ENCODE results near the gene RAG1. TPM values are rescaled to one million over a fixed set of nuclear protein-coding genes. Genes with fewer than 3 reads are reported as not detected.

The RAG1 gene
- total and polyA plus RNA-seq, 2 donors (not counting 1 experiment from before 2014, with no cell fraction given) = 0.06 to 0.37 TPM

- no peak overlapping the region for H3K4me2 ChIP-seq (replicated peaks; ENCODE audit: low read depth, low read length, poor library complexity, severe bottlenecking)
- no peak overlapping the region for H3K9ac ChIP-seq (ENCODE audit: low read length)
- H3K79me2 ChIP-seq (ENCODE audit: control insufficient read depth, insufficient read depth, low read length) = no peaks in the 10 kb centered on the region
- H4K20me1 ChIP-seq (ENCODE audit: control insufficient read depth, insufficient read depth, low read length, poor library complexity, severe bottlenecking) = no peaks in the 10 kb centered on the region
- Mint-ChIP-seq H3K4me1 (no peaks in the 10 kb centered on the region), H3K4me3 (no peak overlapping the region), H3K27me3 (peaks cover 31% of the 10 kb centered on the region), H3K9me3 (ENCODE audit: insufficient read depth) (no peaks in the 10 kb centered on the region), H3K27ac (no peak overlapping the region)
- ATAC-seq (ENCODE audit: low read depth) = no peak
- H3K4me3 ChIP-seq (ENCODE audit: control extremely low read depth in 1 of 5, extremely low read depth in 1 of 5, insufficient read depth in 1 of 5, low read depth in 2 of 5, low read length in 4 of 5) = no peak overlapping the region
- CTCF ChIA-PET = no interaction called here
- TF ChIP-seq, protein P1, sequence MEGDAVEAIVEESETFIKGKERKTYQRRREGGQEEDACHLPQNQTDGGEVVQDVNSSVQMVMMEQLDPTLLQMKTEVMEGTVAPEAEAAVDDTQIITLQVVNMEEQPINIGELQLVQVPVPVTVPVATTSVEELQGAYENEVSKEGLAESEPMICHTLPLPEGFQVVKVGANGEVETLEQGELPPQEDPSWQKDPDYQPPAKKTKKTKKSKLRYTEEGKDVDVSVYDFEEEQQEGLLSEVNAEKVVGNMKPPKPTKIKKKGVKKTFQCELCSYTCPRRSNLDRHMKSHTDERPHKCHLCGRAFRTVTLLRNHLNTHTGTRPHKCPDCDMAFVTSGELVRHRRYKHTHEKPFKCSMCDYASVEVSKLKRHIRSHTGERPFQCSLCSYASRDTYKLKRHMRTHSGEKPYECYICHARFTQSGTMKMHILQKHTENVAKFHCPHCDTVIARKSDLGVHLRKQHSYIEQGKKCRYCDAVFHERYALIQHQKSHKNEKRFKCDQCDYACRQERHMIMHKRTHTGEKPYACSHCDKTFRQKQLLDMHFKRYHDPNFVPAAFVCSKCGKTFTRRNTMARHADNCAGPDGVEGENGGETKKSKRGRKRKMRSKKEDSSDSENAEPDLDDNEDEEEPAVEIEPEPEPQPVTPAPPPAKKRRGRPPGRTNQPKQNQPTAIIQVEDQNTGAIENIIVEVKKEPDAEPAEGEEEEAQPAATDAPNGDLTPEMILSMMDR (IDR thresholded peaks at IDR 0.05) = no peak
- TF ChIP-seq EZH2 (IDR thresholded peaks at IDR 0.05; ENCODE audit: borderline replicate concordance, insufficient read depth, low read depth, low read length, poor library complexity, severe bottlenecking) = no peak
- no peak for DNase-seq
- H3K27ac ChIP-seq (ENCODE audit: low read length in 2 of 2) = no peak overlapping the region
- H2AFZ ChIP-seq (ENCODE audit: insufficient read depth, low read depth, low read length, poor library complexity, severe bottlenecking) = no peak overlapping the region
- H3K4me1 ChIP-seq (ENCODE audit: control insufficient read depth in 2 of 2, insufficient read depth in 2 of 2, low read length in 2 of 2) = no peaks in the 10 kb centered on the region
- intact Hi-C loops (cut with micrococcal nuclease) = no loop called here
- peaks cover 0 to 3% (median 0%) of the 10 kb centered on the region in 4 experiments for H3K27me3 ChIP-seq (replicated peaks in 1 of 4; ENCODE audit: control extremely low read depth in 1 of 4, control insufficient read depth in 3 of 4, insufficient read depth in 4 of 4, low read length in 3 of 4)
- POLR2A ChIA-PET = no interaction called here
- 65% methylated on average over 2 of the region's 2 CpGs for WGBS (ENCODE audit: insufficient coverage)
- no peaks in the 10 kb centered on the region for H3K9me3 ChIP-seq (ENCODE audit: control extremely low read depth in 1 of 3, control insufficient read depth in 2 of 3, insufficient read depth in 1 of 3, low read length in 2 of 3)
- no peaks in the 10 kb centered on the region for H3K36me3 ChIP-seq (replicated peaks in 1 of 2; ENCODE audit: control extremely low read depth in 1 of 2, control insufficient read depth in 1 of 2, extremely low read depth in 1 of 2, insufficient read depth in 2 of 2, low read length in 1 of 2)
These were observed 59.7 kb downstream of the RAG1 start for GRCh38 chr11:36627471-36627870.

- WGBS (ENCODE audit: insufficient coverage) = 100% methylated on average over 1 of the region's 5 CpGs
- H3K27ac Mint-ChIP-seq = no peak overlapping the region
- peaks cover 0 to 3% (median 0%) of the 10 kb centered on the region in 4 experiments for H3K27me3 ChIP-seq (replicated peaks in 1 of 4; ENCODE audit: control extremely low read depth in 1 of 4, control insufficient read depth in 3 of 4, insufficient read depth in 4 of 4, low read length in 3 of 4)
- H3K9me3 Mint-ChIP-seq (ENCODE audit: insufficient read depth) = no peaks in the 10 kb centered on the region
- DNase-seq (no peak), ATAC-seq (ENCODE audit: low read depth) (no peak)
- ChIA-PET POLR2A (no interaction called here), CTCF (no interaction called here)
- TF ChIP-seq EZH2 (IDR thresholded peaks at IDR 0.05; ENCODE audit: borderline replicate concordance, insufficient read depth, low read depth, low read length, poor library complexity, severe bottlenecking) = no peak
- TF ChIP-seq, protein P1 (IDR thresholded peaks at IDR 0.05) = no peak
- H2AFZ ChIP-seq (ENCODE audit: insufficient read depth, low read depth, low read length, poor library complexity, severe bottlenecking) = no peak overlapping the region
- H3K27me3 Mint-ChIP-seq = peaks cover 28% of the 10 kb centered on the region
- intact Hi-C loops (cut with micrococcal nuclease) = no loop called here
- H3K4me1 ChIP-seq (ENCODE audit: control insufficient read depth in 2 of 2, insufficient read depth in 2 of 2, low read length in 2 of 2) = no peaks in the 10 kb centered on the region
- no peak overlapping the region for H3K9ac ChIP-seq (ENCODE audit: low read length)
- no peaks in the 10 kb centered on the region for H3K4me1 Mint-ChIP-seq
- H3K9me3 ChIP-seq (ENCODE audit: control extremely low read depth in 1 of 3, control insufficient read depth in 2 of 3, insufficient read depth in 1 of 3, low read length in 2 of 3) = no peaks in the 10 kb centered on the region
- H3K4me2 ChIP-seq (replicated peaks; ENCODE audit: low read depth, low read length, poor library complexity, severe bottlenecking) = no peak overlapping the region
- H3K4me3 ChIP-seq (ENCODE audit: control extremely low read depth in 1 of 5, extremely low read depth in 1 of 5, insufficient read depth in 1 of 5, low read depth in 2 of 5, low read length in 4 of 5) = no peak overlapping the region
- H3K36me3 ChIP-seq (replicated peaks in 1 of 2; ENCODE audit: control extremely low read depth in 1 of 2, control insufficient read depth in 1 of 2, extremely low read depth in 1 of 2, insufficient read depth in 2 of 2, low read length in 1 of 2) = no peaks in the 10 kb centered on the region
- no peak overlapping the region for H3K27ac ChIP-seq (ENCODE audit: low read length in 2 of 2)
- no peak overlapping the region for H3K4me3 Mint-ChIP-seq
- H4K20me1 ChIP-seq (ENCODE audit: control insufficient read depth, insufficient read depth, low read length, poor library complexity, severe bottlenecking) = no peaks in the 10 kb centered on the region
- H3K79me2 ChIP-seq (ENCODE audit: control insufficient read depth, insufficient read depth, low read length) = no peaks in the 10 kb centered on the region
These were observed 60.3 kb downstream of the RAG1 start for GRCh38 chr11:36628141-36628540.
